ENCODE measurements around the gene SAMD4A. TPM values are rescaled to one million over a fixed set of nuclear protein-coding genes. Genes with fewer than 3 reads are reported as not detected.

The SAMD4A gene
- total and polyA plus RNA-seq, 2 experiments from 2014 or later, result 7.2 to 33.0 TPM

DNA sequence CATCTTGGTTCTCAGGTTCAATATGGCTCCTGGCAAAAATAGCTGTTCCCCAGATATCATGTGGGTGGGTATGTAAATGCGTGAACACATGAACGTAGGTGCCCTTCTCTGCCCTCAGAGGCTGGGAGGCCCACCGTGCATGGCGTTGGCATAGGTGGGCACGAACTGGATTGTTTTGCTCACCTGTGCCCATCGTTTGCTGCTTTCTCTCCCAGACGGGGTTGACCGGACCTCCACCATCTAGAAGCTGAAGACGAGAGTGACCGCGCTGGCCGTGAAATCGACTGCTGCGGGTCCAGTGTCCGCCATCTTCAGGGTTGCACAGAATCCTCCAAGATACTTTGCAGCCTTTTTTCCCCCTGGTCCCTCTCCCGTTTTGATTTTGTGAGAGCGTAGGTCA lies 221.8 kb downstream of the SAMD4A start:
- H2AFZ ChIP-seq, result no peak overlapping the region
- H3K27ac ChIP-seq, result no peak overlapping the region
- H3K9me2 ChIP-seq (ENCODE audit: insufficient read depth), result no peaks in the 10 kb centered on the region
- no peak overlapping the region for H3K9ac ChIP-seq
- no peaks in the 10 kb centered on the region for H3K27me3 ChIP-seq (replicated peaks; ENCODE audit: insufficient read depth)
- H3K4me1 ChIP-seq (ENCODE audit: insufficient read depth), result no peaks in the 10 kb centered on the region
- H3K4me2 ChIP-seq (ENCODE audit: unreplicated experiment), result no peak overlapping the region
- TF ChIP-seq EZH2phosphoT487 (IDR thresholded peaks at IDR 0.05; ENCODE audit: insufficient read depth, low read depth), result no peak
- no peak for TF ChIP-seq EZH2 (IDR thresholded peaks at IDR 0.05; ENCODE audit: insufficient read depth, poor library complexity, severe bottlenecking)
- peaks cover 5% of the 10 kb centered on the region; the same call in 1 of the 2 replicates for H3F3A ChIP-seq (ENCODE audit: insufficient read depth)
- in situ Hi-C loops (cut with MboI), result no loop called here
- no peak for DNase-seq
- no peaks in the 10 kb centered on the region for H3K79me2 ChIP-seq (ENCODE audit: insufficient read depth)
- 95 to 96% methylated on average over 17 of the region's 17 CpGs for WGBS, 2 experiments (ENCODE audit: low coverage in 1 of 2, low lambda C conversion rate in 2 of 2, missing lambda C conversion rate in 2 of 2)
- peaks cover 36% of the 10 kb centered on the region; the same call in 1 of the 2 replicates for H3K36me3 ChIP-seq (ENCODE audit: low read depth)
- H4K20me1 ChIP-seq (ENCODE audit: insufficient read depth), result no peaks in the 10 kb centered on the region
- H3K4me3 ChIP-seq, result no peak overlapping the region
- no peaks in the 10 kb centered on the region for H3K9me3 ChIP-seq (ENCODE audit: low read depth)

DNA sequence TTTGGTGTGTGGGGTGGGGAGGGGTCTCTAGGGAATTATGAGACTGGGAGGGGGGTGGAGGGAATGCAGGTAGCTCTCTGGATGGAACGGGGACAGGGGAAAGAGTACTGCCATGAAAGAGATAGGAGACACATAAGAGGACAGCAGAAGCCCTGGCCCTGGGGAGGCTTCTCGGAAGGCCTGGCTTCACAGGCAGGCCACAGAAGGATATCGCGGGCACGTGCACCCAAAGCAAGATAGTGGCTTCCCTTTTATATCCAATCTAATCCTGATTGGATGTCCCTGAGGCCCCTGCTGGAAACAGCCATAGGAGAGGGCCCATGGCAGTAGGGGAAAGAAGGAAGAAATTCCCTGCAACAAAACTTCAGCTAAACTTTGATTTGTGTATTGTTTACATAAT lies 222.2 kb downstream of the SAMD4A start:
- Histone ChIP-seq H2AFZ (no peak overlapping the region), H3K27me3 (replicated peaks; ENCODE audit: insufficient read depth) (no peaks in the 10 kb centered on the region), H3K36me3 (ENCODE audit: low read depth) (peaks cover 36% of the 10 kb centered on the region; the same call in 1 of the 2 replicates), H3K9me3 (ENCODE audit: low read depth) (no peaks in the 10 kb centered on the region), H3K4me3 (no peak overlapping the region), H3K4me1 (ENCODE audit: insufficient read depth) (no peaks in the 10 kb centered on the region), H3K9me2 (ENCODE audit: insufficient read depth) (no peaks in the 10 kb centered on the region), H3K4me2 (ENCODE audit: unreplicated experiment) (no peak overlapping the region), H3F3A (ENCODE audit: insufficient read depth) (peaks cover 5% of the 10 kb centered on the region; the same call in 1 of the 2 replicates), H3K27ac (no peak overlapping the region), H3K9ac (no peak overlapping the region), H3K79me2 (ENCODE audit: insufficient read depth) (no peaks in the 10 kb centered on the region), H4K20me1 (ENCODE audit: insufficient read depth) (no peaks in the 10 kb centered on the region)
- no peak for DNase-seq
- TF ChIP-seq EZH2 (IDR thresholded peaks at IDR 0.05; ENCODE audit: insufficient read depth, poor library complexity, severe bottlenecking) (no peak), EZH2phosphoT487 (IDR thresholded peaks at IDR 0.05; ENCODE audit: insufficient read depth, low read depth) (no peak)
- 99 to 100% methylated on average over 4 to 5 of the region's 5 CpGs for WGBS, 2 experiments (ENCODE audit: low coverage in 1 of 2, low lambda C conversion rate in 2 of 2, missing lambda C conversion rate in 2 of 2)
- in situ Hi-C loops (cut with MboI), result no loop called here

DNA sequence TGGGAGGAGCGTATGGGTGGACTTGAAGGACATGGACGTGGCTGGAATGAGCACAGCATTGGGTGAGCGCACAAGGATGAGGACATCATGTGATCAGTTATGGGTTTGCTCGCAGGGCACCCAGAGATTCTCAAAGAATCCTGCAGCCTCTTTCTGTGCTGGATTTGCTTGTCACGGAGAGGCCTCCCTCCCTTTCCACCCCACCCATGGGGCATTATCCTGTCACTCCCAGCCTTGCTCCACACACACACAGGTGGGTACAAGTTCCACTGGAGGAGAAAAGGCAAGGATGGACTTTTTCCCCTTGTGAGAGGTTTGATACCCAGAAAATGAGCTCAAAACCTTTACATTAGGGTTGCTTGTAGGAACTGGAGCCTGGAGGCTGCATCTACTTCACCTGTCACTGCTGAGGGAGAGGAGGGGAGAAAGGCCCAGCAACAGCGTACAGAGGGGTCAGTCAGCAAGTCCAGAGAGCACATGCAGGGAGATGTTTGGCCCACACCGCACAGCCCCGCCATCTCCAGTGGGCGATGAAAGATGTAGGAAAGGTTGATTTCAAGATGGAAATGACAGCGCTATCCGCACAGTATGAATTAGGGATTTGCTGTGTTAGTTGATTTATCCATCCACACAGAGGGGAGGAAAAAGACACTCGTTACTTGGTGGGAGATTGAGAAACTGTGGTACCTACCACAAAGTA lies 223.0 kb downstream of the SAMD4A start:
- H3K9me2 ChIP-seq (ENCODE audit: insufficient read depth), result no peaks in the 10 kb centered on the region
- in situ Hi-C loops (cut with MboI), result no loop called here
- H3K36me3 ChIP-seq (ENCODE audit: low read depth), result peaks cover 36% of the 10 kb centered on the region; the same call in 1 of the 2 replicates
- no peak overlapping the region for H3K27ac ChIP-seq
- WGBS, 2 experiments (ENCODE audit: low coverage in 1 of 2, low lambda C conversion rate in 2 of 2, missing lambda C conversion rate in 2 of 2), result 98% methylated on average over 12 of the region's 12 CpGs
- H3F3A ChIP-seq (ENCODE audit: insufficient read depth), result peaks cover 5% of the 10 kb centered on the region; the same call in 1 of the 2 replicates
- DNase-seq, result no peak
- H3K79me2 ChIP-seq (ENCODE audit: insufficient read depth), result no peaks in the 10 kb centered on the region
- no peaks in the 10 kb centered on the region for H3K9me3 ChIP-seq (ENCODE audit: low read depth)
- H3K9ac ChIP-seq, result no peak overlapping the region
- H2AFZ ChIP-seq, result no peak overlapping the region
- no peaks in the 10 kb centered on the region for H3K27me3 ChIP-seq (replicated peaks; ENCODE audit: insufficient read depth)
- H3K4me1 ChIP-seq (ENCODE audit: insufficient read depth), result no peaks in the 10 kb centered on the region
- H3K4me2 ChIP-seq (ENCODE audit: unreplicated experiment), result no peak overlapping the region
- no peak overlapping the region for H3K4me3 ChIP-seq
- TF ChIP-seq EZH2phosphoT487 (IDR thresholded peaks at IDR 0.05; ENCODE audit: insufficient read depth, low read depth) (no peak), EZH2 (IDR thresholded peaks at IDR 0.05; ENCODE audit: insufficient read depth, poor library complexity, severe bottlenecking) (no peak)
- no peaks in the 10 kb centered on the region for H4K20me1 ChIP-seq (ENCODE audit: insufficient read depth)

DNA sequence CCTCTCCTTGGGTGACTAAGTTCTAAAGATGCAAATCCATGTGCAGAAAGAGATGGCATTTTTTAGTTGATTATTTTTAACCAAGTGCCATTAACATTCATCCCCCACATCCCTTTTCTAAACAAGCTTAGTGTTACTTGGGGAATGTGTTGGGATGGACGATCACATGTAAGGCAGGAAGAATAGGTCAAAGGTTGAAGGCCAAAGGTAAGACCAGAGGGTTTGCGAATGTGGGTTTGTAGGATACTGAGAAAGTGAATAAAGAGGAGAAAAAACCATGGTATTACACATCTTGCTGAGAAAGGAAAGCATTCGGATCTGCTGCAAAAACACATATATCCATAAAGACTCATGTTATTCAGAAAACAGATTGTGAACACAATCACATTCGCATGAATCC lies 224.1 kb downstream of the SAMD4A start:
- whole genome bisulfite sequencing, 2 experiments (ENCODE audit: low coverage in 1 of 2, low lambda C conversion rate in 2 of 2, missing lambda C conversion rate in 2 of 2), result 74 to 80% methylated on average over 4 of the region's 4 CpGs
- in situ Hi-C loops (cut with MboI), result no loop called here
- TF ChIP-seq EZH2 (IDR thresholded peaks at IDR 0.05; ENCODE audit: insufficient read depth, poor library complexity, severe bottlenecking) (no peak), EZH2phosphoT487 (IDR thresholded peaks at IDR 0.05; ENCODE audit: insufficient read depth, low read depth) (no peak)

More for the DNA sequence above, 224.1 kb downstream of the SAMD4A start:
- no peak for DNase-seq
- Histone ChIP-seq H3K79me2 (ENCODE audit: insufficient read depth) (no peaks in the 10 kb centered on the region), H3K4me3 (no peak overlapping the region), H3F3A (ENCODE audit: insufficient read depth) (peaks cover 12% of the 10 kb centered on the region; the same call in 1 of the 2 replicates), H3K27me3 (replicated peaks; ENCODE audit: insufficient read depth) (no peaks in the 10 kb centered on the region), H3K4me1 (ENCODE audit: insufficient read depth) (0 out of 2 replicates have a peak, but pooled peaks cover under 1% of the 10 kb centered on the region), H2AFZ (no peak overlapping the region), H3K9me2 (ENCODE audit: insufficient read depth) (no peaks in the 10 kb centered on the region), H4K20me1 (ENCODE audit: insufficient read depth) (no peaks in the 10 kb centered on the region), H3K27ac (no peak overlapping the region), H3K9me3 (ENCODE audit: low read depth) (no peaks in the 10 kb centered on the region), H3K9ac (no peak overlapping the region), H3K36me3 (ENCODE audit: low read depth) (peaks cover 31% of the 10 kb centered on the region; the same call in 1 of the 2 replicates), H3K4me2 (ENCODE audit: unreplicated experiment) (no peak overlapping the region)
